Mesenchymal stem cell (in vitro differentiated cells and primary cell): ENCODE measurements around the gene LKAAEAR1.

Source experiments
- DNase-seq: peaks from one replicate; pipeline ENCODE4 v3.0.0-alpha.2; 2013
- H2AFZ ChIP-seq: one replicate; pipeline ENCODE4 v1.6.1; 2013; ENCODE audit warnings: low read depth, mild to moderate bottlenecking, control low read depth, inconsistent platforms, low read length, moderate library complexity
- H2AK5ac ChIP-seq: 2 replicates; pipeline ENCODE4 v1.6.1; 2013; ENCODE audit warnings: low read length, moderate library complexity, mild to moderate bottlenecking, inconsistent platforms; ENCODE audit not compliant: severe bottlenecking
- H2BK120ac ChIP-seq: one replicate; pipeline ENCODE4 v1.6.1; 2013; ENCODE audit warnings: low read depth, mild to moderate bottlenecking, inconsistent platforms, low read length, moderate library complexity
- H2BK12ac ChIP-seq, 2 experiments: one replicate each; pipeline ENCODE4 v1.6.1; 2013; ENCODE audit warnings: inconsistent platforms in 2 of 2, low read length in 2 of 2, mild to moderate bottlenecking in 2 of 2, moderate library complexity in 2 of 2, control low read depth in 1 of 2
- H2BK15ac ChIP-seq: one replicate; pipeline ENCODE4 v1.6.1; 2013; ENCODE audit warnings: mild to moderate bottlenecking, low read depth, inconsistent platforms; ENCODE audit not compliant: poor library complexity, severe bottlenecking
- H2BK5ac ChIP-seq: 2 replicates; pipeline ENCODE4 v1.6.1; 2013; ENCODE audit warnings: low read depth, mild to moderate bottlenecking, low read length, control low read depth, inconsistent platforms; ENCODE audit not compliant: poor library complexity, severe bottlenecking
- H3K14ac ChIP-seq, 2 experiments: one replicate each; pipeline ENCODE4 v1.6.1; 2013; ENCODE audit warnings: inconsistent platforms in 2 of 2, low read length in 2 of 2, control low read depth in 1 of 2, mild to moderate bottlenecking in 1 of 2, moderate library complexity in 1 of 2
- H3K18ac ChIP-seq, 2 experiments: one replicate each; pipeline ENCODE4 v1.6.1; 2013; ENCODE audit warnings: inconsistent platforms in 2 of 2, low read length in 2 of 2, control low read depth in 1 of 2, low read depth in 1 of 2, mild to moderate bottlenecking in 1 of 2
- H3K23ac ChIP-seq, 2 experiments: one replicate each; pipeline ENCODE4 v1.6.1; 2013; ENCODE audit warnings: inconsistent platforms in 2 of 2, low read length in 2 of 2, mild to moderate bottlenecking in 2 of 2, moderate library complexity in 2 of 2, control low read depth in 1 of 2
- H3K27ac ChIP-seq: 2 replicates; pipeline ENCODE4 v1.5.1; 2013; ENCODE audit warnings: mild to moderate bottlenecking, moderate library complexity, low read length, control low read depth, inconsistent platforms; ENCODE audit not compliant: poor library complexity, severe bottlenecking
- H3K27me3 ChIP-seq, 2 experiments: 2 replicates each; pipeline versions ENCODE4 v1.6.1 to v1.7.0; 2013; ENCODE audit warnings: low read length in 2 of 2, mild to moderate bottlenecking in 2 of 2, moderate library complexity in 2 of 2, control low read depth in 1 of 2, inconsistent platforms in 1 of 2; ENCODE audit not compliant: control insufficient read depth in 1 of 2, insufficient read depth in 1 of 2
- H3K36me3 ChIP-seq, 2 experiments: 2 replicates each; pipeline versions ENCODE4 v1.6.1 to v1.7.0; 2013; ENCODE audit warnings: low read length in 2 of 2, control low read depth in 1 of 2, inconsistent platforms in 1 of 2, low read depth in 1 of 2, mild to moderate bottlenecking in 1 of 2; ENCODE audit not compliant: insufficient read depth in 2 of 2, control insufficient read depth in 1 of 2
- H3K4ac ChIP-seq, 2 experiments: one replicate each; pipeline ENCODE4 v1.6.1; 2013; ENCODE audit warnings: inconsistent platforms in 2 of 2, low read length in 2 of 2, mild to moderate bottlenecking in 2 of 2, moderate library complexity in 2 of 2, control low read depth in 1 of 2, low read depth in 1 of 2
- H3K4me1 ChIP-seq: 2 replicates; pipeline ENCODE4 v1.6.1; 2013; ENCODE audit warnings: low read depth, low read length, control low read depth; ENCODE audit not compliant: control insufficient read depth, insufficient read depth
- H3K4me2 ChIP-seq: 2 replicates; pipeline ENCODE4 v1.6.1; 2013; ENCODE audit warnings: low read length, mild to moderate bottlenecking, inconsistent platforms; ENCODE audit not compliant: poor library complexity, severe bottlenecking
- H3K4me3 ChIP-seq, 2 experiments: 2 replicates each; pipeline versions ENCODE4 v1.5.1 to v1.7.0; 2013; ENCODE audit warnings: low read length in 2 of 2, mild to moderate bottlenecking in 2 of 2, control low read depth in 1 of 2, low read depth in 1 of 2; ENCODE audit not compliant: insufficient read depth in 1 of 2
- H3K79me1 ChIP-seq: replicated peaks from 2 replicates; pipeline ENCODE4 v1.6.1; 2013; ENCODE audit warnings: mild to moderate bottlenecking, control low read depth, low read length, inconsistent platforms; ENCODE audit not compliant: poor library complexity, severe bottlenecking
- H3K9ac ChIP-seq: 2 replicates; pipeline ENCODE4 v1.7.0; 2013; ENCODE audit warnings: mild to moderate bottlenecking, low read length, moderate library complexity
- H3K9me3 ChIP-seq: 2 replicates; pipeline ENCODE4 v1.7.0; 2013; ENCODE audit warnings: mild to moderate bottlenecking, low read length; ENCODE audit not compliant: control insufficient read depth
- H4K8ac ChIP-seq: one replicate; pipeline ENCODE4 v1.6.1; 2013; ENCODE audit warnings: inconsistent platforms, mild to moderate bottlenecking, low read length, moderate library complexity
- H4K91ac ChIP-seq: one replicate; pipeline ENCODE4 v1.6.1; 2013; ENCODE audit warnings: mild to moderate bottlenecking, low read length, inconsistent platforms
- WGBS: methylation state at CpG from one replicate; pipeline ENCODE4 v1.1.7; 2013; ENCODE audit warnings: mixed read lengths; 5-methylcytosine and 5-hydroxymethylcytosine counted together

The LKAAEAR1 gene

GRCh38 chr20:64042054-64042781 lies 42.0 kb downstream of the LKAAEAR1 start:
- Histone ChIP-seq H3K27me3 (peaks cover 47 to 71% of the 10 kb centered on the region in 2 experiments), H2BK120ac (peak overlapping the region; percentile 37), H3K4ac (peak overlapping the region in 1 of 2 experiments; percentile 15), H3K9ac (no peak overlapping the region), H3K9me3 (no peaks in the 10 kb centered on the region), H4K91ac (peak overlapping the region; percentile 53), H3K79me1 (no peaks in the 10 kb centered on the region), H3K27ac (no peak overlapping the region), H4K8ac (peak overlapping the region; percentile 91), H3K23ac (peak overlapping the region in 1 of 2 experiments; percentile 60), H3K4me3 (peak overlapping the region in 1 of 2 experiments; percentile 49), H3K4me2 (peak overlapping the region; percentile 70), H2BK5ac (peak overlapping the region; percentile 11), H3K14ac (peak overlapping the region in 1 of 2 experiments; percentile 79), H3K18ac (peak overlapping the region; percentile 75 to 79), H2AFZ (peak overlapping the region; percentile 29), H2BK12ac (peak overlapping the region in 1 of 2 experiments; percentile 67), H3K36me3 (no peaks in the 10 kb centered on the region), H2BK15ac (peak overlapping the region; percentile 92), H2AK5ac (no peak overlapping the region), H3K4me1 (peaks cover 45% of the 10 kb centered on the region)
- no peak for DNase-seq
- 5% methylated on average over 28 of the region's 55 CpGs for WGBS

GRCh38 chr20:64041781-64042053 lies 42.5 kb downstream of the LKAAEAR1 start:
- no peak for DNase-seq
- H3K4ac ChIP-seq: no peak overlapping the region
- H3K4me3 ChIP-seq: no peak overlapping the region

GRCh38 chr20:64041040-64041780 lies 43.0 kb downstream of the LKAAEAR1 start:
- H3K4ac ChIP-seq: no peak overlapping the region
- H3K4me2 ChIP-seq: no peak overlapping the region
- no peak overlapping the region for H3K4me3 ChIP-seq
- no peak overlapping the region for H2AK5ac ChIP-seq
- no peaks in the 10 kb centered on the region for H3K9me3 ChIP-seq
- no peak overlapping the region for H2BK120ac ChIP-seq
- H4K91ac ChIP-seq: no peak overlapping the region
- no peak overlapping the region for H2BK15ac ChIP-seq
- no peak overlapping the region for H2AFZ ChIP-seq
- H3K23ac ChIP-seq: no peak overlapping the region
- H3K9ac ChIP-seq: no peak overlapping the region
- H3K27me3 ChIP-seq: peaks cover 39 to 71% of the 10 kb centered on the region in 2 experiments
- no peak overlapping the region for H3K14ac ChIP-seq
- H3K27ac ChIP-seq: no peak overlapping the region
- no peak overlapping the region for H4K8ac ChIP-seq
- H2BK12ac ChIP-seq: no peak overlapping the region
- H3K79me1 ChIP-seq: no peaks in the 10 kb centered on the region
- peaks cover 54% of the 10 kb centered on the region for H3K4me1 ChIP-seq
- peaks cover 0 to 2% of the 10 kb centered on the region in 2 experiments for H3K36me3 ChIP-seq
- 74% methylated on average over 13 of the region's 15 CpGs for WGBS
- no peak overlapping the region for H3K18ac ChIP-seq
- no peak overlapping the region for H2BK5ac ChIP-seq
- DNase-seq: no peak

More at GRCh38 chr20:64041781-64042053, 42.5 kb downstream of the LKAAEAR1 start:
- WGBS: 57% methylated on average over 5 of the region's 11 CpGs
- no peak overlapping the region for H4K91ac ChIP-seq
- H3K14ac ChIP-seq: no peak overlapping the region
- H2BK5ac ChIP-seq: no peak overlapping the region
- H3K36me3 ChIP-seq: no peaks in the 10 kb centered on the region
- no peak overlapping the region for H2BK120ac ChIP-seq
- peaks cover 44 to 71% of the 10 kb centered on the region in 2 experiments for H3K27me3 ChIP-seq
- H2AK5ac ChIP-seq: no peak overlapping the region
- H3K4me1 ChIP-seq: peaks cover 49% of the 10 kb centered on the region
- H2BK12ac ChIP-seq: peak overlapping the region in 1 of 2 experiments; percentile 50
- H3K23ac ChIP-seq: peak overlapping the region in 1 of 2 experiments; percentile 60
- H3K9ac ChIP-seq: no peak overlapping the region
- no peaks in the 10 kb centered on the region for H3K9me3 ChIP-seq
- no peak overlapping the region for H2AFZ ChIP-seq
- peak overlapping the region; percentile 92 for H2BK15ac ChIP-seq
- H4K8ac ChIP-seq: no peak overlapping the region
- no peaks in the 10 kb centered on the region for H3K79me1 ChIP-seq
- H3K4me2 ChIP-seq: no peak overlapping the region
- H3K18ac ChIP-seq: no peak overlapping the region
- H3K27ac ChIP-seq: no peak overlapping the region
